LNCAP (cell line): ENCODE measurements around the gene NPPA.

Experiments
- TF ChIP-seq, protein P1 (sequence below): fragments of 450-650 bp; IDR thresholded peaks from 2 replicates; pipeline ENCODE4 v1.5.1; 2017; ENCODE audit warnings: mild to moderate bottlenecking

NPPA gene

DNA sequence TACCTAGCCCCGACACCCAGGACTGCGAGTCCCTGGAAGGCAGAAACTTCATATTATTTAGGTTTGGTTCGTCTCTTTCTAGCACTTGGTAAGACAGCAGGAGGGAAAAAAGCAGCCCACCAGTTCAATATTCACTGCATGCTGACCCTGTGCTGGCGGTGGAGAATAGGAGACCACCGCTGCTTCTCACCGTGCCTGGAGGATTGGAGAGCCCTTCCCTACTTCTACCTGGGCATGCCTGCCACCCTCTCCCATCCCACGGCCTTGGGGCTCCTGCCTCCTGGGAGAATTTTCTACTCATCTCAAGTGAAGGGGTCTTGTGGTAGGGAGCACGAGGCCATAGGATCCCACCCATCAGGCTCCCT is 47.2 kb downstream of the NPPA start:
- TF ChIP-seq, protein P1, sequence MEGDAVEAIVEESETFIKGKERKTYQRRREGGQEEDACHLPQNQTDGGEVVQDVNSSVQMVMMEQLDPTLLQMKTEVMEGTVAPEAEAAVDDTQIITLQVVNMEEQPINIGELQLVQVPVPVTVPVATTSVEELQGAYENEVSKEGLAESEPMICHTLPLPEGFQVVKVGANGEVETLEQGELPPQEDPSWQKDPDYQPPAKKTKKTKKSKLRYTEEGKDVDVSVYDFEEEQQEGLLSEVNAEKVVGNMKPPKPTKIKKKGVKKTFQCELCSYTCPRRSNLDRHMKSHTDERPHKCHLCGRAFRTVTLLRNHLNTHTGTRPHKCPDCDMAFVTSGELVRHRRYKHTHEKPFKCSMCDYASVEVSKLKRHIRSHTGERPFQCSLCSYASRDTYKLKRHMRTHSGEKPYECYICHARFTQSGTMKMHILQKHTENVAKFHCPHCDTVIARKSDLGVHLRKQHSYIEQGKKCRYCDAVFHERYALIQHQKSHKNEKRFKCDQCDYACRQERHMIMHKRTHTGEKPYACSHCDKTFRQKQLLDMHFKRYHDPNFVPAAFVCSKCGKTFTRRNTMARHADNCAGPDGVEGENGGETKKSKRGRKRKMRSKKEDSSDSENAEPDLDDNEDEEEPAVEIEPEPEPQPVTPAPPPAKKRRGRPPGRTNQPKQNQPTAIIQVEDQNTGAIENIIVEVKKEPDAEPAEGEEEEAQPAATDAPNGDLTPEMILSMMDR = no peak

DNA sequence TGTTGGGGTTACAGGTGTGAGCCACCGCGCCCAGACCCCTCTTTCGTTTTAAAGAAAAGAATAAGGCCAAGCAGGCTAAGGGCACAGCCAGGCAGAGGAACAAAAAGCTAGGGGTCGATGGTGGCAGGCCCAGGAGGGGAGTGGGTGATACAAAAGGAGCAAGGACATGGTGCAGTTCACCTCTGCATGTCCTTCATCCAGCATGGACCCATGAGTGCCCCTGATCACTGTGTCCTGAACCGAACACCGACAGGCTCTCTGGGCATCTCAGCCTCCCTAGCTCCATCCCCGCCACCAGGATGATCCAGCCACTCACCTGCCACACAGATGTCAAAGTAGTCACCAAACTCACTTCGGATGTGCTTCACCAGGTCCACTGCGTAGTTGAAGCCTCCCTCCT is 47.7 kb downstream of the NPPA start:
- TF ChIP-seq, protein P1 = no peak

DNA sequence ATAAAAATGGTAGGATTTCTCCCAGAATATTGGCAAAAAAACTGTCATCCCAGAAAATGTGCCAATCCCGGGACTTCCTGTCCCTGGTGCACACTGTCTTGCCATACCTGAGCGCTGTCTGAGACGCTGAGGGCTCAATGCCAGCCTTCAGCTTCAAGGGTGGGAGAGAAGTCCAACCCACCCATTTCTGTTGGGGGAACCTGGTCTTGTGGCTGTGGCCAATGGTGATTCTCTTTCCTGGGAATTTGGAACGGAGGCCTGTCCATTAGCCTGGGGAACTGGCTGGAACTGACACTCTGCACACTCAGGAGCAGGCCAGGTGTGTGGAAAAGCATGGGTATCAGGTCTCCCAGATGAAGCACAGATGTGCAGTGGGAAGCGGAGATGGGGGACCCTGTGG is 48.5 kb downstream of the NPPA start:
- TF ChIP-seq, protein P1 = no peak

DNA sequence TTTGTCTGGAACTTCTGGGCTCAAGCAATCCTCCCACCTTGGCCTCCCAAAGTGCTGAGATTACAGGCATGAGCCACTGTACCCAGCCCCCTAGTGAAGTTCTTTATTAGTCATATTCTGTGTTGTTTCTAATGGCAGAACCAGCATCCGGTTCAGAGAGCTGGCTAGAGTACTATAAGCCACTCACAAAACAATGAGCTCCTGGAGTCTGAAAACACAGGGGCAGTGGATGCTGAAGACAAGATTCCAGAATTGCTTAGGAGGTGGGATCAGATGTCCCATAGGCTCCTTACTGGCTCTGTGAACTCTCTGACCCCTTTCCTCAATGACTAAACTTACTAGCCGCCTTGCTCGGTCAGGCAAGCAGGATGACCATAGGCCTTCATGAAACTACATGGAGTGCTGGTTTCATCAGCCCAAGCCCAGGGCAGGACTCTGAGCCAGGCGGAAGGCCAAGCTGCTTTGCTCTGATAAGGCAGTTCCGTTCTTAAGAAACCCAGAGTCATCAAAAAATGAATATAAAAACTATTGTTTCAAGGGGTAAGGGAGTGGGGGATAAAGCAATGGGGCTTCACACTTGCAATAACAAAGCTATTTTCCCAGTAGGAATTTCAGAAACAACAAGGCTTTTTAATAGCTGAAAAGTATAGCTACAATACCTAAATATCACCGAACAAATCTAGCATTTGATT is 49.9 kb downstream of the NPPA start:
- TF ChIP-seq, protein P1 = no peak

DNA sequence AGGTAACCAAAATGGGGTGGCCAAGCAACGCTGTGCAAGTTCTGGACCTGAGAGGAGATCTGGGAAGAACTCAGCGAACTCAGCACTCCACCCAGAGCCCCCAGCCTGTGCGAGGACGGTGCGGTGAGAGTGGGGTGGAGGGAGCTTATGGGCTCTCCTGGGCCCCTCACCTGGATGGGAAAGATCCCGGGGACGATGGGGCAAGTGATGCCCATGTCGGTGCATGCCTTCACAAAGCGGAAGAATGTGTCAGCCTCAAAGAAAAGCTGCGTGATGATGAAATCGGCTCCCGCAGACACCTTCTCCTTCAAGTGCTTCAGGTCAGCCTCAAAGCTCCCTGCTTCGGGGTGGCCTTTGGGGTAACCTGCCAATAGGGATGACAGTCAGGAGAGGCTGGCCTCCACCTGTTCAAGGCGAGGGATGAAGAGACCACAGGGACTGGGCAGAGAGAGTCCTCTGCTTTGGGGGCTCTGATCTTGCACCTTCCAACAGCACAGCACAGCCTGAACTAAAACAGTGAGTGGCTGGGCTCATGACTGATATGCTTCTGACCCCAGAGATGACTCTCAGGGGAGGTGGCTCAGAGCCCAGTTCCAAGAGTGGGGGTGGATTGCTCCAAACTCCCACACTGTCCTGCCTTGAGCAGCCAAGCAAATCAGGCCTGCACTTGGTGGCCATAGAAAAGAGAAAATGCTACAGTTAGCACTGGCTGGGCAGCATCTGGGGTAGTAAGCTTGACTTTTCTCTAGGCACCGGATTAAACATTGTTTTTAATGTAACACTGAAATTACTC is 51.4 kb downstream of the NPPA start:
- TF ChIP-seq, protein P1 = no peak
